ENCODE results near the gene PIPOX. TPM values are rescaled to one million over a fixed set of nuclear protein-coding genes. Genes with fewer than 3 reads are reported as not detected.

The PIPOX gene
- total RNA-seq, 1 experiment from 2014 or later: 0.34 TPM

- DNase-seq (ENCODE audit: low read depth): no peak
Observed at GRCh38 chr17:29099527-29099926, 56.6 kb downstream of the PIPOX start.

DNA sequence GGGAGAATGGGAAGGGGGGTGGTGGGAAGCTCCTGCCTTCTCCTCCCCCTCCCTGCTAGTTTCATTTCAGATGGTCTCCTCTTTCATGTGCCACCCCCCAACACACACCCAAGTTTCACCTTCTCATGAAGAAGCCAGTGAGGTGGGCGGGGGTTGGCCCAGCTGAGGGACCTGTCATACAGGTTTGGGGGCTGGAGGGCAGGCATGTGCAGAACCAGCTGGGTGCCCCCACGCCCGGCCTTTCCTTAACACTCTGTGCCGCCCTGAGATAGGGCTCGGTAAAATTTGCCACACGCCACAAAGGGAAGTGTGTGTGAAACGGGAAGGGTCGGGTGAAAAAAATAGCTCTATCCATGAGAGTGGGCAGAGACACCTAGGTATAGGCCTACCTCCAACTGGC is 57.4 kb downstream of the PIPOX start:
- DNase-seq (ENCODE audit: low read depth): no peak

- DNase-seq (ENCODE audit: low read depth): no peak
Observed at GRCh38 chr17:29102046-29102445, 59.1 kb downstream of the PIPOX start.

- peak; percentile 52 for DNase-seq (ENCODE audit: low read depth)
Observed at GRCh38 chr17:29102741-29103181, 59.8 kb downstream of the PIPOX start.

- DNase-seq (ENCODE audit: low read depth): no peak
Observed at GRCh38 chr17:29103341-29103740, 60.4 kb downstream of the PIPOX start.

Other genes starting within 250 kb of the PIPOX start
- 2.3 and 3.1 TPM in 2 replicates for gene FAM222B, start 200.4 kb upstream of the PIPOX start, total RNA-seq (2014; rRNA removed; shearing (Covaris generic))
- 26.4 and 38.4 TPM in 2 replicates for gene ERAL1, start 188.1 kb upstream of the PIPOX start, total RNA-seq (2014; rRNA removed; shearing (Covaris generic))
- 18.5 and 24.9 TPM in 2 replicates for gene FLOT2, start 145.4 kb upstream of the PIPOX start, total RNA-seq (2014; rRNA removed; shearing (Covaris generic))
- 10.9 and 12.4 TPM in 2 replicates for gene DHRS13, start 140.1 kb upstream of the PIPOX start, total RNA-seq (2014; rRNA removed; shearing (Covaris generic))
- 18.0 and 29.1 TPM in 2 replicates for gene PHF12, start 91.6 kb upstream of the PIPOX start, total RNA-seq (2014; rRNA removed; shearing (Covaris generic))
- gene SEZ6, start 37.1 kb upstream of the PIPOX start, total RNA-seq (2014; rRNA removed; shearing (Covaris generic)): not detected in 2 replicates
- gene MYO18A, start 137.3 kb downstream of the PIPOX start, total RNA-seq (2014; rRNA removed; shearing (Covaris generic)): 11.9 and 20.1 TPM in 2 replicates
- not detected in 2 replicates for gene CRYBA1, start 203.7 kb downstream of the PIPOX start, total RNA-seq (2014; rRNA removed; shearing (Covaris generic))

All from Daoy (cell line).